Measurements from ENCODE around the gene STX16.
A peak's percentile ranks its signal among the peaks of the same experiment; 100 is the strongest.
"Not testable (repeated sequence)": the region's sequence is repeated elsewhere in the genome, so short reads cannot be mapped to it uniquely, and the experiment has no call there.

Gene STX16

GRCh38 chr20:58637466-58638213 is 13.4 kb upstream of the STX16 start:
- no peak for DNase-seq

GRCh38 chr20:58638467-58639181 is 12.5 kb upstream of the STX16 start:
- no peak for DNase-seq

GRCh38 chr20:58639182-58640146 is 11.6 kb upstream of the STX16 start:
- DNase-seq, result no peak

- peak; percentile 73 for DNase-seq
Observed at GRCh38 chr20:58640446-58640845, 10.6 kb upstream of the STX16 start.

DNA sequence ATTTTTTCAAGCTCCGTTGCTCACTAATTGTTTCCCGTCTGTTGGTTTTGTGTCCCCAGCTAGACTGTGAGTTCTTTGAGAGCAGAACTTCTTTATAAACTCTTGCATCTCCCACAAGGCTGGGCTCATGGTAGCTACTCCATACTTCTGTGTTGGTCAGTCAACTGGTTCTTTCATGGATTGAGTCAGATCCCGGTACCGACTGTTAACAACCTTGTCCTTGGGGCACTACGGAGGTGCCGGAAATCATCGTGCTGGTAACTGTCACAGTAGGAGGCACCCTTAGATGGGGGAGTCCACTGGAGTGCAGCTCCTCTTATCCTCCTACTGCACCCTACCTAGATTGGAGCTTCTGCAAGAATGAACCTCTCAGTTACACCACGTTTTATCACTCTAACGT is 8.6 kb upstream of the STX16 start:
- DNase-seq, result no peak

DNA sequence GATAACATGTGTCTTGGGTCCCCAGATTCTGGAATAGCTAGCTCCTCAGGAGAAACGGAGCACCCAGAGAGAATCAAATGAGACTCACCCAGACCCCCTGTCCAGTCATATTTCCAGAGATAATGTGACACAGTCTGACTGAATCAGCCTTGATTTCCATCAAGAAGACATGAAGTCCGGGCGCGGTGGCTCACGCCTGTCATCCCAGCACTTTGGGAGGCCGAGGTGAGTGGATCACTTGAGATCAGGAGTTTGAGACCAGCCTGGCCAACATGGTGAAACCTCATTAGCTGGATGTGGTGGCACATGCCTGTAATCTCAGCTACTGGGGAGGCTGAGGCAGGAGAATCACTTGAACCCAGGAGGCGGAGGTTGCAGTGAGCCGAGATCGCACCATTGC is 8.2 kb upstream of the STX16 start:
- not testable (repeated sequence) for DNase-seq

DNA sequence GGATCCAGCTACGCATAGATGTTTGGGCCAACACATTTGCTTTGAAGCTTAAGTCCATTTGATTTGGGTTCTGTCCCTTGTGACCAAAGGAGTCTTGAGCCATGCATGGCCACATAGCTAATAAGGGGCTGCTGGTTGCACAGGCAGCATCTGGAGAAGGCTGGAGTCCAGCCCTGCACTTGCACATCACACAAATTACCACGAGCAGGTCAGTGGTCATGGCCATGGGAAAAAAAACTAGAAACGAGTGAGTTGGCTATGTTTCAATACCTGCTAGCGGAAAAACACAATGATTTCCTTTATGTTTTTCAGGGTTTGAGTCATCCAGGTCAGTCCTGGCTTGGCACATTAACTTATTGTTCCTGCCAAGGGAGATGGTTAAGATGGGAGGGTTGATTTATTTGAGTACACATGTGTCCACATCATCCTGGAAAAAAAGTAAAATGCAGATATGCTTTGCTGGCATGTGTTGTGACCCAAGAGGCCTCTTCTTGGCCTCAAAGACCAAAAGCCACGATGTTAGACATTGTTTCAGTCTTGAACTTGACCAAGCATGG is 5.6 kb upstream of the STX16 start:
- DNase-seq, result peak; percentile 57

DNA sequence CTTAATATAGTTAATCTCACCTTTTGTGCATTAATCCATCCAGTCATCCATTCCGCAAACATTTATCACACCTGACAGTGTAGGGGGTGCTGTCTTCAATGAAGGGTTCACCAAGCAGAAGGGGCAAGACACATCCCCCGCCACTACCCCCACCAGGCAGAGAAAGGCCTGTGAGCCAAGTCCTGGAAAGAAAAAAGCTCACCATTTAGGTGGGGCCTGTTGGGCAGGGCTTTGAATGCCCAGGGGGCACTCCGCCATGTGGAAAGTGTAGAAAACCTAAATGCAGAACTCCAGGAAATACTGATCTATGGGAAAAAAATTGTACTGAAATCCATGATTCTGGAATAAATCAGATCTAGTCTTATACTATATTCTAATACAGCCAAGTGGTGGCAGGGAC is 4.8 kb upstream of the STX16 start:
- DNase-seq, result no peak

- DNase-seq, result no peak
Observed at GRCh38 chr20:58646703-58647102, 4.4 kb upstream of the STX16 start.

DNA sequence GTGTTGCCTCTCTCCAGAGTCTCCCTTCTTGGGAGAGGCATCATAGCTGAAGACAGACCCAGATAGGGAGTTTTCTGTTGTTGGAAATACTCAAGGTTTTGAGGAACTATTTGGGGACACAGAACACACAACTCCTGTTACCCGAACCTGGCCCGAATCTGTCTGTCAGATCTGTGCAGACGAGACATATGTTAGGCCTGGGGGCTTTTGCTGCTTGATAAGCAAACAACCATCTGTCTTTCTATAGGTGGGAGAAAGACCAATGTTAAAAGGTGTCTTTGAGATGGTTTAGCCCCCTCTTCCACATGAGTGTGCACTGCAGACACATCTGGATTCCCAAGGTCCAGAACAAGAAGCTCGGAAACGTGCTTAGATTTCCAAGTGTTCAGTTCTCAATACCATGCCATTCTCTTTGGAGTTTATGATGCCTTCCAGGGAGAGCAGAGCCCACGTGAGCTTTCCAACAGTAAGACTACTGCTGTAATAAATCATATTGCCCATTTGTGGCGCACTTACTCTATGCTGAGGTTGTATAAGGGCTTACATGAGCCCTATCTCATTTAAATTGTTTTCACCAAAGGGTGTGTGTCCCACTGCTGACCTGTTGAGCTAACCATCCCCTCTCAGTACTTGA is 3.8 kb upstream of the STX16 start:
- DNase-seq, result no peak

DNA sequence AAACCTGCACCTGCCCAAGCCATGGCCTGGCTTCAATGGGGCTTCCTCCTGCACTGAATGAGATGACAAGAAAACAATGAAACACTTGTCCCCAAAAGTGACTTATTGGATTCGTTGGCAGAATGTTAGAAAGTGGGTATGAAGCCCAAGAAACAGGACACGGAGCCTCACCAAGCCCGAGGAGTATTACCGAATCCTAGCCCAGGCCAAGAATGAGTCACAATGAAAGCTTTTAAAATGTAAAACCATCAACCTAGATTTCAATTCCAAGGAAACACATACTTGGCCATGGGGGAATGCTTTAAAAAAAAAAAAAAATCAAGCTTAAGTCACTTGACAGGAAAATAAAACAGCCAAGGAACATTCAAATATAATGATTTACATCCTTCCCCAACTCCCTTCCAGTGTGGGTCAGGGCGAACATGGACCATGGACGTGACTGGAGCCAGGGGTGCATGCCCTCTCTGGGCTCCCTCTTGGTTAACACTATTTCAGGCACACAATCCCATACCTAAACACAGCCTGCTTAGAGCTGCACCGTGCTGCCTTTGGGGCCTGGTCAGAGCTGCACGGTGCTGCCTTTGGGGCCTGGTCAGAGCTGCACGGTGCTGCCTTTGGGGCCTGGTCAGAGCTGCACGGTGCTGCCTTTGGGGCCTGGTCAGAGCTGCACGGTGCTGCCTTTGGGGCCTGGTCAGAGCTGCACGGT is 3.1 kb upstream of the STX16 start:
- DNase-seq, result peak; percentile 72

GRCh38 chr20:58648502-58648825 is 2.6 kb upstream of the STX16 start:
- DNase-seq, result not testable (repeated sequence)

DNA sequence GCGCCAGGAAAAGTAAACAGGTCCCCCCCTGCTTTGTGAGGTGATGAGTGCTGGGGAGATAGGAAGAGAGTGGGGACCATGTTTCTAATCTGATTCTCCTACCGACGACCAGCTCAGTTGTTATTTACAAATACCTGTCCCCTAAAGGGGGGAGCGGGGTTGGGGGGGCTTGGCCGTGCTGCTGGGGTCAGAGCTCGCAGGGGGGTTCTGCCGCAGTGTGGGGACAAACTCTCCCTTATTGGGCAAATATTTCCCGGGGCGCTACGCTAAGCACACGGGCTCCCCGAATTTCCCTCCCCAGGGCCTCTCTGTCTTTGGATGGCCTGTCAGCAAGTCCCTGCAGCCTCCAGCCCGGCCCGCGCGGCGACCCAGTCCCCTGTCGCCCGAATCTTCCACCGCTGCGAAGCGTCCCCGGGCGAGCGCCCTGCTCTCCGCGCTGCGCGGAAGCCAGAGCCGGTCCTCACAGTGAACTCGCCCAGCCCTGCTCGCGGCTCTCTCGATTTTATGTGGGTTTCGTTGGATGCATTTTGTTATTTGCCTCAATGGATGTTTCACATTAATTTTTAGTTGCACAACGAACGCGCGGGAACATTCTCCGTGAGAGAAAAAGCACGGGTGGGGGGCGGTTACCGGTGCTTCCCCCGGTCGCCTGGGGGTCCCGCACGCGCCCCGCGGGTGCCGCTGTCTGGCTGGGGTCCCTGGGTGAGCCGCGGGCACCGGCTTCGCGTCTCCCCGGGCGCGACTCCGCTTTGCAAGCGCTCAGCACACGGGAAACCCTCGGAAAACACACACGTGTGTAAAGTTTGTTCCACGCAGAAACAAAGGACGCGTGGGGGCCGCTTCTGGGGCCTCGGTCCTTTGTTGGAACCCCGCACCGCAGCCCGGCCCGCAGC is 1.5 kb upstream of the STX16 start:
- DNase-seq, result no peak

- DNase-seq, result no peak
Observed at GRCh38 chr20:58650181-58650775, 805 bp upstream of the STX16 start.

GRCh38 chr20:58651559-58651945 is 469 bp downstream of the STX16 start:
- DNase-seq, result no peak

DNA sequence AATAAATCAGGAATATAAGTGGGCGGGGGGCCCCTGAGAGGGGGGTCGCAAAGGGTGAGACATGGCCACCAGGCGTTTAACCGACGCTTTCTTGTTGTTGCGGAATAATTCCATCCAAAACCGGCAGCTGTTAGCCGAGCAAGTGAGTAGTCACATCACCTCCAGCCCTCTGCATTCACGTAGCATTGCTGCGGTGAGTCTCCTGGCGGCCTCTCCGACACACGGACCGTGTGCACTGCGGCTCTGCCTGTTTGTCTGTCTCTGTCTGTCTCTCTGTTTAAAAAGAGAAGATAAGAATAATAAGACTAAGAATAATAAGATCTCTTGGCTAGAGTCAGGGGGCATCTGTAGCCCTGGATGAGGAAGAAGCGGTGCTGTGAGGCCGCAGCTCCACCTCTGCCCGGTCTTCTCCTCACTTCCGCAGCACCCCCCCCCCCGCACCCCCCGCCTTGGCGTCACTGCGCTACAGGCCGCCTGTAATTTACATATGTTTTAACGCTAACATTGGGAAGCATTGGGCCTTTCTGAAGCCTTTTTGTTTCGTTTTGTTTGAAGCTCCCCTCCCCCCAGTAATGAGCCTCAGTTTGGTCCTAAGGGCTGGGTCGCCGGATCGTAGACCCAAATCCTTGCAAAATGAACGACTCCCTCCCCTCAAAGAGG is 993 bp downstream of the STX16 start:
- peak; percentile 71 for DNase-seq

- no peak for DNase-seq
Observed at GRCh38 chr20:58652606-58653294, 1.7 kb downstream of the STX16 start.

GRCh38 chr20:58654337-58654736 is 3.3 kb downstream of the STX16 start:
- DNase-seq, result no peak
